Esophagus mucosa (tissue), 1 donor: ENCODE results near the gene ARHGEF17. TPM values are rescaled to one million over a fixed set of nuclear protein-coding genes. Genes with fewer than 3 reads are reported as not detected.
"Not testable (repeated sequence)": the region's sequence is repeated elsewhere in the genome, so short reads cannot be mapped to it uniquely, and the experiment has no call there.

ENCODE experiments used
- ATAC-seq: fragments of 200-7000 bp; cut with Tn5 transposase; one replicate; pipeline ENCODE4 v1.9.1; 2020
- total RNA-seq: library from RNA; stranded (reverse); gene quantifications from one replicate; pipeline ENCODE4 v1.2.4, GENCODE V29; 2023
- donor health status: DM: yes; HTN: yes; CAD: no.

ARHGEF17 gene
- total RNA-seq, result 5.4 TPM

GRCh38 chr11:73308003-73308960 lies at the start of gene ARHGEF17:
ARHGEF17 (plus strand) TSS chr11:73308276; CDS start chr11:73308639, 363 bp downstream.
- ATAC-seq, result peak; percentile 19

GRCh38 chr11:73259406-73260126 lies 48.5 kb upstream of the ARHGEF17 start:
- ATAC-seq, result no peak

GRCh38 chr11:73260127-73260457 lies 48.0 kb upstream of the ARHGEF17 start:
- ATAC-seq, result no peak

GRCh38 chr11:73262851-73263495 lies 45.1 kb upstream of the ARHGEF17 start:
- peak; percentile 30 for ATAC-seq

GRCh38 chr11:73263640-73264039 lies 44.4 kb upstream of the ARHGEF17 start:
- no peak for ATAC-seq

GRCh38 chr11:73265278-73265810 lies 42.7 kb upstream of the ARHGEF17 start:
- ATAC-seq, result no peak

- no peak for ATAC-seq
Observed at GRCh38 chr11:73265853-73266645, 42.0 kb upstream of the ARHGEF17 start.

GRCh38 chr11:73266646-73267020 lies 41.4 kb upstream of the ARHGEF17 start:
- ATAC-seq, result no peak

- ATAC-seq, result no peak
Observed at GRCh38 chr11:73267122-73267846, 40.8 kb upstream of the ARHGEF17 start.

GRCh38 chr11:73267906-73268540 lies 40.1 kb upstream of the ARHGEF17 start:
- no peak for ATAC-seq

GRCh38 chr11:73268671-73269271 lies 39.3 kb upstream of the ARHGEF17 start:
- ATAC-seq, result no peak

- ATAC-seq, result peak; percentile 9
Observed at GRCh38 chr11:73269459-73270015, 38.5 kb upstream of the ARHGEF17 start.

- ATAC-seq, result peak; percentile 2
Observed at GRCh38 chr11:73270016-73270854, 37.8 kb upstream of the ARHGEF17 start.

GRCh38 chr11:73270855-73271477 lies 37.1 kb upstream of the ARHGEF17 start:
- ATAC-seq, result no peak

- ATAC-seq, result not testable (repeated sequence)
Observed at GRCh38 chr11:73271478-73271865, 36.6 kb upstream of the ARHGEF17 start.

GRCh38 chr11:73271936-73272679 lies 36.0 kb upstream of the ARHGEF17 start, which contains the start of gene P2RY6:
P2RY6 (plus strand) TSS chr11:73272338; CDS start chr11:73296519, 24,181 bp downstream.
- peak; percentile 68 for ATAC-seq

GRCh38 chr11:73272680-73273038 lies 35.4 kb upstream of the ARHGEF17 start:
- ATAC-seq, result no peak
